ENCODE data around the gene CRYGC. TPM values are rescaled to one million over a fixed set of nuclear protein-coding genes. Genes with fewer than 3 reads are reported as not detected.

CRYGC gene
- total and polyA plus RNA-seq, 2 donors (not counting 3 experiments of a cell fraction or from before 2014, with no cell fraction given) = not detected

GRCh38 chr2:208103616-208104015, 26.0 kb downstream of the CRYGC start:
- H3K9me1 ChIP-seq (replicated peaks; ENCODE audit: control insufficient read depth, extremely low read depth, insufficient read depth, low read length) = peaks cover 2% of the 10 kb centered on the region
- no peaks in the 10 kb centered on the region for H3K36me3 ChIP-seq (ENCODE audit: control insufficient read depth in 2 of 2, extremely low read depth in 1 of 2, insufficient read depth in 2 of 2, low read length in 2 of 2)
- BruUV-seq (replicated peaks) = no TSS peak
- no peaks in the 10 kb centered on the region for H3K4me1 ChIP-seq (ENCODE audit: control insufficient read depth, extremely low read depth, insufficient read depth, low read length)
- no peaks in the 10 kb centered on the region for H3K9me3 ChIP-seq (replicated peaks; ENCODE audit: control insufficient read depth, insufficient read depth, low read length)
- peaks cover 0 to 3% of the 10 kb centered on the region in 2 experiments for H3K27me3 ChIP-seq (ENCODE audit: control insufficient read depth in 2 of 2, insufficient read depth in 2 of 2, low read length in 2 of 2)
- H4K20me1 ChIP-seq (replicated peaks; ENCODE audit: control insufficient read depth, extremely low read depth, insufficient read depth, low read length) = no peaks in the 10 kb centered on the region
- intact Hi-C loops (cut with micrococcal nuclease) = no loop called here
- H3K4me3 ChIP-seq (replicated peaks in 1 of 3; ENCODE audit: insufficient read depth in 1 of 3, low read depth in 1 of 3, low read length in 3 of 3) = no peak overlapping the region
- CTCF ChIA-PET = interaction anchor here (0.8 kb wide), 1 partner anchor 10 kb away, joined by 3 read pairs; no protein-coding TSS in a partner anchor
- no peak overlapping the region for H3K27ac ChIP-seq (ENCODE audit: insufficient read depth, low read depth, low read length)
- DNase-seq (ENCODE audit: low read depth, low spot score) = no peak
- no peaks in the 10 kb centered on the region for H3K79me2 ChIP-seq (ENCODE audit: control insufficient read depth, insufficient read depth, low read length)
- dilution Hi-C loops (cut with MboI; ENCODE audit: extremely low pct_ligation_motif_present, low sequenced_read_pairs) = no loop called here
- TF ChIP-seq MYC (IDR thresholded peaks at IDR 0.05; ENCODE audit: low read depth, low read length) (no peak), POLR2AphosphoS5 (IDR thresholded peaks at IDR 0.05; ENCODE audit: insufficient read depth, low read depth, low read length) (no peak), MAX (IDR thresholded peaks at IDR 0.05; ENCODE audit: insufficient read depth, insufficient read length) (no peak), CTCF (IDR thresholded peaks at IDR 0.05; ENCODE audit: extremely low read depth in 1 of 2, insufficient read depth in 1 of 2, low read depth in 1 of 2, low read length in 2 of 2) (no peak), EZH2 (IDR thresholded peaks at IDR 0.05; ENCODE audit: borderline replicate concordance, low read depth, low read length, severe bottlenecking) (no peak), GATA2 (IDR thresholded peaks at IDR 0.05; ENCODE audit: insufficient read depth, insufficient read length, low read depth, low read length) (no peak), POLR2A (IDR thresholded peaks at IDR 0.05; ENCODE audit: low read depth, low read length) (no peak), JUN (IDR thresholded peaks at IDR 0.05; ENCODE audit: borderline replicate concordance, insufficient read depth, insufficient read length, low read depth) (no peak), FOS (IDR thresholded peaks at IDR 0.05; ENCODE audit: borderline replicate concordance, insufficient read depth, low read length) (no peak)
- no peak for FAIRE-seq
- H3K9ac ChIP-seq (replicated peaks; ENCODE audit: extremely low read depth, insufficient read depth, low read length) = no peak overlapping the region
- H3K4me2 ChIP-seq (ENCODE audit: insufficient read depth, low read length) = no peak overlapping the region
- H2AFZ ChIP-seq (ENCODE audit: low read depth, low read length) = no peak overlapping the region
- POLR2A ChIA-PET = no interaction called here
